ENCODE results near the gene GNPTAB.
"Not testable (repeated sequence)": the region's sequence is repeated elsewhere in the genome, so short reads cannot be mapped to it uniquely, and the experiment has no call there.

GRCh38 chr12:101861688-101862087 lies 30.9 kb upstream of the GNPTAB start:
- TF ChIP-seq CTCF (IDR thresholded peaks at IDR 0.05); CHD4 (IDR thresholded peaks at IDR 0.05; ENCODE audit: borderline replicate concordance); BHLHE40 (IDR thresholded peaks at IDR 0.05; ENCODE audit: low read depth, low read length); JUN (IDR thresholded peaks at IDR 0.05); RAD21 (conservative IDR thresholded peaks at IDR 0.05 in 1 of 2, IDR thresholded peaks at IDR 0.05 in 1 of 2); REST (IDR thresholded peaks at IDR 0.05); ZFP36 (IDR thresholded peaks at IDR 0.05; ENCODE audit: borderline replicate concordance, partially characterized antibody); CBX2 (IDR thresholded peaks at IDR 0.05; ENCODE audit: borderline replicate concordance, low read depth); SMC3 (IDR thresholded peaks at IDR 0.05); MAFK (IDR thresholded peaks at IDR 0.05; ENCODE audit: partially characterized antibody): not testable (repeated sequence)

Data from A549 (cell line).